OCI-LY3 (cell line): ENCODE results near the gene ERAS.

Experiments
- H2AFZ ChIP-seq: fragments of 200-600, 300-600 bp; shearing (Covaris generic); 2 replicates; pipeline ENCODE4 v1.6.0; 2014; ENCODE audit warnings: antibody characterized with exemption, low read depth, low read length
- H3K27ac ChIP-seq: fragments of 200-600, 300-600 bp; sonication (generic); 2 replicates; pipeline ENCODE4 v1.5.1; 2014; ENCODE audit warnings: mild to moderate bottlenecking, low read length, moderate library complexity, mixed read lengths
- H3K27me3 ChIP-seq: fragments of 200-600, 300-600 bp; sonication (generic); 2 replicates; pipeline ENCODE4 v1.6.1; 2014; ENCODE audit warnings: low read depth, low read length, mixed read lengths
- H3K36me3 ChIP-seq: fragments of 200-600, 300-600 bp; sonication (generic); replicated peaks from 2 replicates; pipeline ENCODE3; 2014; ENCODE audit warnings: low read depth, low read length, mixed read lengths
- H3K4me1 ChIP-seq: fragments of 300-600, 200-600 bp; sonication (generic); 2 replicates; pipeline ENCODE4 v1.6.1; 2014; ENCODE audit warnings: low read length, mixed read lengths
- H3K4me2 ChIP-seq: fragments of 200-600, 300-600 bp; sonication (generic); 2 replicates; pipeline ENCODE4 v1.6.1; 2014; ENCODE audit warnings: low read length, mixed read lengths
- H3K4me3 ChIP-seq: fragments of 300-600, 200-600 bp; sonication (generic); 2 replicates; pipeline ENCODE4 v1.5.1; 2014; ENCODE audit warnings: antibody characterized with exemption, mild to moderate bottlenecking, low read length, moderate library complexity
- H3K79me2 ChIP-seq: fragments of 300-600, 200-600 bp; shearing (Covaris generic); 2 replicates; pipeline ENCODE4 v1.6.1; 2014; ENCODE audit warnings: mild to moderate bottlenecking, low read length, mixed read lengths
- H3K9ac ChIP-seq: fragments of 300-600, 200-600 bp; shearing (Covaris generic); 2 replicates; pipeline ENCODE4 v1.6.0; 2014; ENCODE audit warnings: mild to moderate bottlenecking, low read length, moderate library complexity
- H3K9me3 ChIP-seq: fragments of 200-600, 300-600 bp; shearing (Covaris generic); 2 replicates; pipeline ENCODE4 v1.6.1; 2014; ENCODE audit warnings: low read length, mixed read lengths; ENCODE audit not compliant: insufficient read depth
- H4K20me1 ChIP-seq: fragments of 200-600, 300-600 bp; sonication (generic); 2 replicates; pipeline ENCODE4 v1.6.1; 2016; ENCODE audit warnings: low read length, mixed read lengths; ENCODE audit not compliant: insufficient read depth
- EZH2phosphoT487 ChIP-seq: fragments of 200-600 bp; shearing (Covaris generic); IDR thresholded peaks from 2 replicates; pipeline ENCODE4 v1.6.1; 2018; ENCODE audit warnings: antibody characterized with exemption, mixed run types, low read depth
- TF ChIP-seq, protein P1 (sequence below): fragments of 200-600, 300-600 bp; sonication (generic); IDR thresholded peaks from 2 replicates; pipeline ENCODE4 v1.5.1; 2014; ENCODE audit warnings: antibody characterized with exemption, low read length, low read depth

The ERAS gene

GRCh38 chrX:48785540-48786214 is 40.6 kb upstream of the ERAS start:
- TF ChIP-seq, protein P1, sequence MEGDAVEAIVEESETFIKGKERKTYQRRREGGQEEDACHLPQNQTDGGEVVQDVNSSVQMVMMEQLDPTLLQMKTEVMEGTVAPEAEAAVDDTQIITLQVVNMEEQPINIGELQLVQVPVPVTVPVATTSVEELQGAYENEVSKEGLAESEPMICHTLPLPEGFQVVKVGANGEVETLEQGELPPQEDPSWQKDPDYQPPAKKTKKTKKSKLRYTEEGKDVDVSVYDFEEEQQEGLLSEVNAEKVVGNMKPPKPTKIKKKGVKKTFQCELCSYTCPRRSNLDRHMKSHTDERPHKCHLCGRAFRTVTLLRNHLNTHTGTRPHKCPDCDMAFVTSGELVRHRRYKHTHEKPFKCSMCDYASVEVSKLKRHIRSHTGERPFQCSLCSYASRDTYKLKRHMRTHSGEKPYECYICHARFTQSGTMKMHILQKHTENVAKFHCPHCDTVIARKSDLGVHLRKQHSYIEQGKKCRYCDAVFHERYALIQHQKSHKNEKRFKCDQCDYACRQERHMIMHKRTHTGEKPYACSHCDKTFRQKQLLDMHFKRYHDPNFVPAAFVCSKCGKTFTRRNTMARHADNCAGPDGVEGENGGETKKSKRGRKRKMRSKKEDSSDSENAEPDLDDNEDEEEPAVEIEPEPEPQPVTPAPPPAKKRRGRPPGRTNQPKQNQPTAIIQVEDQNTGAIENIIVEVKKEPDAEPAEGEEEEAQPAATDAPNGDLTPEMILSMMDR: no peak
- no peak for TF ChIP-seq EZH2phosphoT487
- H2AFZ ChIP-seq: no peak overlapping the region
- H4K20me1 ChIP-seq: no peaks in the 10 kb centered on the region

DNA sequence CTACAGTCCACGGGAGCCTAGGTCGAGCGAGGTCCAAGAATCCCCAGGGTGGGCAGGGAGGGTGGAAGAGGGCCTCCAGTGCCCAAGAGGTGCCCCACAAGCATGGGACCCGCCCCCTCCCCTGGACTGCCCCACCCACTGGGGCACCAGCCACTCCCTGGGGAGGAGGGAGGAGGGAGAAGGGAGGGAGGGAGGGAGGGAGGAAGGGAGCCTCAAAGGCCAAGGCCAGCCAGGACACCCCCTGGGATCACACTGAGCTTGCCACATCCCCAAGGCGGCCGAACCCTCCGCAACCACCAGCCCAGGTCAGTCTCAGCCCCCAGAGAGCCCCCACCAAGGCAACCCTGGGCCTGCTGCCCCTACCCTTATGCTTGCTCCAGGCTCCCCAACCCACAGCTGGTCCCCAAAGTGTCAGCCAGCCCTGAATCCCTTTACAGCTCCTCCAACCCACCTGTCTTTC is 39.9 kb upstream of the ERAS start, which contains the start of gene GATA1:
Gene GATA1 (plus strand): TSS at position 250 of the 460 bp plus-strand sequence. CDS start 4,520 bp downstream, outside the sequence.
- H3K27ac ChIP-seq: no peak within 1 kb of the TSS
- no peak within 1 kb of the TSS for H3K4me3 ChIP-seq
- H2AFZ ChIP-seq: no peak within 1 kb of the TSS
- no peaks in the 10 kb centered on the region for H4K20me1 ChIP-seq
- no peak for TF ChIP-seq EZH2phosphoT487
- TF ChIP-seq, protein P1: no peak
- no peaks in the 10 kb centered on the region for H3K4me1 ChIP-seq
- H3K4me2 ChIP-seq: no peak within 1 kb of the TSS
- H3K9ac ChIP-seq: no peak within 1 kb of the TSS
- H3K79me2 ChIP-seq: no peaks in the 10 kb centered on the region
- H3K36me3 ChIP-seq: no peaks in the 10 kb centered on the region
- H3K27me3 ChIP-seq: no peaks in the 10 kb centered on the region
- H3K9me3 ChIP-seq: no peaks in the 10 kb centered on the region

More at GRCh38 chrX:48785540-48786214, 40.6 kb upstream of the ERAS start:
- Histone ChIP-seq H3K9me3 (no peaks in the 10 kb centered on the region), H3K4me1 (no peaks in the 10 kb centered on the region), H3K79me2 (no peaks in the 10 kb centered on the region), H3K27me3 (no peaks in the 10 kb centered on the region), H3K9ac (no peak overlapping the region), H3K4me2 (no peak overlapping the region), H3K4me3 (no peak overlapping the region), H3K27ac (no peak overlapping the region), H3K36me3 (no peaks in the 10 kb centered on the region)

GRCh38 chrX:48786825-48787504 is 39.3 kb upstream of the ERAS start:
- TF ChIP-seq, protein P1: no peak
- TF ChIP-seq EZH2phosphoT487: no peak
- H3K4me1 ChIP-seq: no peaks in the 10 kb centered on the region
- H3K79me2 ChIP-seq: no peaks in the 10 kb centered on the region

More at GRCh38 chrX:48786825-48787504, 39.3 kb upstream of the ERAS start:
- Histone ChIP-seq H3K9ac (no peak overlapping the region), H3K4me2 (no peak overlapping the region), H3K36me3 (no peaks in the 10 kb centered on the region), H3K4me3 (no peak overlapping the region), H4K20me1 (no peaks in the 10 kb centered on the region), H3K9me3 (no peaks in the 10 kb centered on the region), H3K27ac (no peak overlapping the region), H3K27me3 (no peaks in the 10 kb centered on the region), H2AFZ (no peak overlapping the region)
